IMR-90 (cell line): ENCODE data around the gene NEURL1. TPM values are rescaled to one million over a fixed set of nuclear protein-coding genes. Genes with fewer than 3 reads are reported as not detected.

Experiments used
- ATAC-seq: fragments of 200-7000 bp; cut with Tn5 transposase; 2 replicates; pipeline ENCODE4 v1.9.1; 2020; ENCODE audit warnings: low read depth, mild to moderate bottlenecking, moderate library complexity
- BruUV-seq: library from RNA; stranded (reverse); fragments of 400-500 nt; replicated peaks from 2 replicates; lab custom pipeline; 2021; lab: Mats Ljungman, UMichigan
- CTCF ChIA-PET: fragments of 300-600 bp; formaldehyde crosslinking; extraction: SDS; loops from one replicate; lab custom pipeline; 2021; ENCODE audit warnings: antibody characterized with exemption; lab: Yijun Ruan, JAX
- POLR2A ChIA-PET: fragments of 300-600 bp; sonication (Branson Sonifier 250); formaldehyde crosslinking; loops from one replicate; lab custom pipeline; 2022; ENCODE audit warnings: antibody characterized with exemption; ENCODE audit not compliant: unreplicated experiment; lab: Charles Lee
- DNase-seq: peaks from one replicate; pipeline ENCODE4 v3.0.0; 2013
- H2AFZ ChIP-seq: replicated peaks from 2 replicates; pipeline ENCODE3; 2013; ENCODE audit warnings: low read length, mild to moderate bottlenecking; ENCODE audit not compliant: poor library complexity
- H2AK5ac ChIP-seq: 2 replicates; pipeline ENCODE4 v1.6.1; 2013; ENCODE audit warnings: low read depth, low read length, inconsistent platforms
- H2AK9ac ChIP-seq: replicated peaks from 2 replicates; pipeline ENCODE3; 2013; ENCODE audit warnings: mild to moderate bottlenecking, low read depth, low read length, moderate library complexity; ENCODE audit not compliant: poor library complexity
- H2BK120ac ChIP-seq: 2 replicates; pipeline ENCODE4 v1.6.1; 2013; ENCODE audit warnings: low read depth, low read length, inconsistent platforms
- H2BK15ac ChIP-seq: 3 replicates; pipeline ENCODE4 v1.6.1; 2013; ENCODE audit warnings: low read depth, low read length, inconsistent platforms
- H2BK20ac ChIP-seq: 2 replicates; pipeline ENCODE4 v1.6.1; 2013; ENCODE audit warnings: low read depth, mild to moderate bottlenecking, inconsistent platforms, low read length, moderate library complexity
- H2BK5ac ChIP-seq: 2 replicates; pipeline ENCODE4 v1.6.1; 2013; ENCODE audit warnings: mild to moderate bottlenecking, low read depth, low read length, inconsistent platforms; ENCODE audit not compliant: poor library complexity, severe bottlenecking
- H3K14ac ChIP-seq: replicated peaks from 2 replicates; pipeline ENCODE4 v1.6.1; 2013; ENCODE audit warnings: low read depth, low read length, inconsistent platforms
- H3K18ac ChIP-seq: 2 replicates; pipeline ENCODE4 v1.6.1; 2013; ENCODE audit warnings: low read depth, low read length, control low read depth
- H3K23ac ChIP-seq: 2 replicates; pipeline ENCODE4 v1.6.1; 2013; ENCODE audit warnings: low read depth, low read length, inconsistent platforms
- H3K27ac ChIP-seq: 2 replicates; pipeline ENCODE4 v1.5.1; 2013; ENCODE audit warnings: mild to moderate bottlenecking, control low read depth, low read length; ENCODE audit not compliant: insufficient read depth
- H3K27me3 ChIP-seq: 2 replicates; pipeline ENCODE4 v1.6.1; 2013; ENCODE audit warnings: low read length; ENCODE audit not compliant: control insufficient read depth, insufficient read depth
- H3K36me3 ChIP-seq: 2 replicates; pipeline ENCODE4 v1.6.1; 2013; ENCODE audit warnings: low read length, mixed read lengths; ENCODE audit not compliant: control insufficient read depth, insufficient read depth
- H3K4ac ChIP-seq: 2 replicates; pipeline ENCODE4 v1.6.1; 2013; ENCODE audit warnings: low read depth, low read length, inconsistent platforms
- H3K4me1 ChIP-seq: 2 replicates; pipeline ENCODE4 v1.6.1; 2013; ENCODE audit warnings: low read length, mixed read lengths; ENCODE audit not compliant: control insufficient read depth, insufficient read depth
- H3K4me2 ChIP-seq: 2 replicates; pipeline ENCODE4 v1.6.1; 2013; ENCODE audit warnings: low read depth, mild to moderate bottlenecking, control low read depth, low read length, moderate library complexity
- H3K4me3 ChIP-seq: 2 replicates; pipeline ENCODE4 v1.5.1; 2013; ENCODE audit warnings: low read depth, mild to moderate bottlenecking, control low read depth, low read length, moderate library complexity; ENCODE audit not compliant: insufficient read depth
- H3K56ac ChIP-seq: 2 replicates; pipeline ENCODE4 v1.6.1; 2013; ENCODE audit warnings: low read length, inconsistent platforms; ENCODE audit not compliant: insufficient read depth; ENCODE audit errors: extremely low read depth
- H3K79me1 ChIP-seq, 2 experiments: 2 replicates each; pipeline ENCODE4 v1.6.1; 2013; ENCODE audit warnings: low read length in 2 of 2, inconsistent platforms in 1 of 2, low read depth in 1 of 2
- H3K9ac ChIP-seq: 2 replicates; pipeline ENCODE4 v1.6.1; 2013; ENCODE audit warnings: low read depth, low read length, control low read depth
- H3K9me1 ChIP-seq: 2 replicates; pipeline ENCODE4 v1.6.1; 2013; ENCODE audit warnings: low read length, inconsistent platforms; ENCODE audit not compliant: insufficient read depth
- H3K9me3 ChIP-seq: 2 replicates; pipeline ENCODE4 v1.6.1; 2013; ENCODE audit warnings: low read length; ENCODE audit not compliant: control insufficient read depth, insufficient read depth
- H4K20me1 ChIP-seq: 2 replicates; pipeline ENCODE4 v1.6.1; 2013; ENCODE audit warnings: low read length, inconsistent platforms; ENCODE audit not compliant: insufficient read depth
- H4K5ac ChIP-seq: 2 replicates; pipeline ENCODE4 v1.6.1; 2013; ENCODE audit warnings: mild to moderate bottlenecking, low read depth, low read length, control low read depth
- H4K8ac ChIP-seq, 2 experiments: 2 replicates each; pipeline ENCODE4 v1.6.1; 2013; ENCODE audit warnings: low read depth in 2 of 2, low read length in 2 of 2, control low read depth in 1 of 2, inconsistent platforms in 1 of 2
- H4K91ac ChIP-seq: 2 replicates; pipeline ENCODE4 v1.6.1; 2013; ENCODE audit warnings: low read depth, low read length, inconsistent platforms; ENCODE audit not compliant: insufficient read depth
- BHLHE40 ChIP-seq: fragments of 150-350 bp; IDR thresholded peaks from 2 replicates; pipeline ENCODE4 v1.6.1; 2016; ENCODE audit warnings: mild to moderate bottlenecking, low read depth, low read length
- CEBPB ChIP-seq: IDR thresholded peaks from 2 replicates; pipeline ENCODE4 v1.6.1; 2012; ENCODE audit warnings: low read depth, low read length, improper control_type of control experiment
- CHD1 ChIP-seq: IDR thresholded peaks from 2 replicates; pipeline ENCODE4 v1.6.1; 2012; ENCODE audit warnings: low read depth, low read length, improper control_type of control experiment
- CTCF ChIP-seq: conservative IDR thresholded peaks from 2 replicates; pipeline ENCODE4 v1.5.1; 2012; ENCODE audit warnings: mild to moderate bottlenecking, low read depth, low read length, improper control_type of control experiment
- ELK1 ChIP-seq: fragments of 150-350 bp; IDR thresholded peaks from 2 replicates; pipeline ENCODE4 v1.6.1; 2016; ENCODE audit warnings: low read depth, mild to moderate bottlenecking, low read length, moderate library complexity, borderline replicate concordance
- FOS ChIP-seq: fragments of 150-350 bp; IDR thresholded peaks from 2 replicates; pipeline ENCODE4 v1.6.1; 2016; ENCODE audit warnings: low read depth, low read length
- MAFK ChIP-seq: IDR thresholded peaks from 2 replicates; pipeline ENCODE4 v1.6.1; 2012; ENCODE audit warnings: low read depth, low read length, improper control_type of control experiment
- MAZ ChIP-seq: IDR thresholded peaks from 2 replicates; pipeline ENCODE4 v1.6.1; 2012; ENCODE audit warnings: low read depth, mild to moderate bottlenecking, low read length, improper control_type of control experiment, moderate library complexity, borderline replicate concordance
- MXI1 ChIP-seq: IDR thresholded peaks from 2 replicates; pipeline ENCODE4 v1.6.1; 2012; ENCODE audit warnings: low read depth, mild to moderate bottlenecking, low read length, moderate library complexity, borderline replicate concordance
- NFE2L2 ChIP-seq: fragments of 150-350 bp; IDR thresholded peaks from 2 replicates; pipeline ENCODE4 v1.6.1; 2016; ENCODE audit warnings: low read depth, mild to moderate bottlenecking, low read length
- POLR2A ChIP-seq: IDR thresholded peaks from 2 replicates; pipeline ENCODE4 v1.6.1; 2012; ENCODE audit warnings: mild to moderate bottlenecking, low read depth, low read length
- RAD21 ChIP-seq: IDR thresholded peaks from 2 replicates; pipeline ENCODE4 v1.6.1; 2012; ENCODE audit warnings: low read length, improper control_type of control experiment
- RCOR1 ChIP-seq: IDR thresholded peaks from 2 replicates; pipeline ENCODE4 v1.6.1; 2012; ENCODE audit warnings: mild to moderate bottlenecking, low read length, improper control_type of control experiment; ENCODE audit not compliant: insufficient replicate concordance
- RFX5 ChIP-seq: IDR thresholded peaks from 2 replicates; pipeline ENCODE4 v1.8.0; 2012; ENCODE audit warnings: low read depth, mild to moderate bottlenecking, low read length, moderate library complexity
- SMC3 ChIP-seq: fragments of 150-350 bp; IDR thresholded peaks from 2 replicates; pipeline ENCODE4 v1.6.1; 2016; ENCODE audit warnings: low read depth, mild to moderate bottlenecking, antibody characterized with exemption, low read length, moderate library complexity
- USF2 ChIP-seq: fragments of 150-350 bp; IDR thresholded peaks from 2 replicates; pipeline ENCODE4 v1.6.1; 2017; ENCODE audit warnings: mild to moderate bottlenecking, antibody characterized with exemption, low read length, low read depth
- WGBS, 2 experiments: methylation state at CpG; one replicate each; pipeline versions ENCODE4 v1.1.5 to v1.1.7; 2013; ENCODE audit warnings: missing lambda C conversion rate in 2 of 2; ENCODE audit not compliant: insufficient read length in 1 of 2; ENCODE audit errors: extremely low coverage in 2 of 2; 5-methylcytosine and 5-hydroxymethylcytosine counted together
- dilution Hi-C: fragments of 300-500 bp; cut with HindIII; formaldehyde crosslinking; loops from one replicate; pipeline ENCODE4 v1.14.3; 2018; ENCODE audit warnings: low sequenced_read_pairs; ENCODE audit not compliant: unreplicated experiment
- in situ Hi-C: fragments of 300-500 bp; cut with MboI; formaldehyde crosslinking; loops from 3 replicates; pipeline ENCODE4 v1.14.3; 2019; ENCODE audit warnings: low sequenced_read_pairs, inconsistent platforms, mixed read lengths
- intact Hi-C: fragments of 100-400 bp; cut with micrococcal nuclease; formaldehyde crosslinking; loops from 2 replicates; pipeline ENCODE4 v1.10.0; 2022
- polyA plus RNA-seq, 3 experiments: library from polyadenylated mRNA; depleted of rRNA; stranded (reverse); fragments of >200 nt; gene quantifications; 2 replicates each; pipeline ENCODE4 v1.2.3, GENCODE V29; 2012; ENCODE audit warnings: low replicate concordance in 1 of 3
- total RNA-seq: library from RNA; depleted of rRNA; stranded (reverse); fragments of >200 nt; gene quantifications from 2 replicates; pipeline ENCODE4 v1.2.3, GENCODE V29; 2012

Gene NEURL1
- total and polyA plus RNA-seq, 2 of the 4 experiments (the other 2 are of a cell fraction), result 0.36 to 0.82 TPM

- dilution Hi-C loops, result no loop called here
- BruUV-seq, result no TSS peak
- 20% methylated on average over 1 of the region's 8 CpGs; no CpG with 5 or more reads in 1 of the 2 experiments for WGBS, 2 experiments
- H3K23ac ChIP-seq, result no peak overlapping the region; the same call in 1 of the 2 replicates
- no peak overlapping the region for H3K4me3 ChIP-seq
- H2AFZ ChIP-seq, result no peak overlapping the region
- no peak overlapping the region for H2BK120ac ChIP-seq
- H3K56ac ChIP-seq, result no peak overlapping the region
- no peak for ATAC-seq
- H3K36me3 ChIP-seq, result no peaks in the 10 kb centered on the region
- H4K91ac ChIP-seq, result no peak overlapping the region
- H3K9me3 ChIP-seq, result no peaks in the 10 kb centered on the region
- H2BK20ac ChIP-seq, result no peak overlapping the region
- H3K9me1 ChIP-seq, result no peaks in the 10 kb centered on the region
- H3K4ac ChIP-seq, result no peak overlapping the region
- H3K4me1 ChIP-seq, result peaks cover 6% of the 10 kb centered on the region; the same call in 1 of the 2 replicates
- H4K20me1 ChIP-seq, result no peaks in the 10 kb centered on the region
- no peak overlapping the region for H2BK15ac ChIP-seq
- no peak overlapping the region for H3K18ac ChIP-seq
- ChIA-PET POLR2A (no interaction called here), CTCF (no interaction called here)
- intact Hi-C loops, result no loop called here
- DNase-seq, result no peak
- H2AK9ac ChIP-seq, result no peak overlapping the region
- no peak overlapping the region for H3K4me2 ChIP-seq
- H3K27ac ChIP-seq, result no peak overlapping the region
- H3K9ac ChIP-seq, result no peak overlapping the region
- no peak overlapping the region for H2AK5ac ChIP-seq
- in situ Hi-C loops, result no loop called here
- H3K79me1 ChIP-seq, result no peaks in the 10 kb centered on the region
- no peak overlapping the region for H4K5ac ChIP-seq
- H2BK5ac ChIP-seq, result no peak overlapping the region
- H3K14ac ChIP-seq, result no peak overlapping the region
- no peak for TF ChIP-seq MXI1
- TF ChIP-seq RFX5, result no peak
- no peak for TF ChIP-seq POLR2A
- TF ChIP-seq NFE2L2, result no peak
- no peak for TF ChIP-seq CHD1
- TF ChIP-seq FOS, result no peak
- TF ChIP-seq ELK1, result no peak
- no peak for TF ChIP-seq USF2
- TF ChIP-seq MAFK, result no peak
- no peak for TF ChIP-seq MAZ
- TF ChIP-seq RCOR1, result no peak
- TF ChIP-seq CEBPB, result no peak
- TF ChIP-seq SMC3, result no peak
- no peak for TF ChIP-seq RAD21
- no peak for TF ChIP-seq CTCF
- TF ChIP-seq BHLHE40, result no peak
- peaks cover 14% of the 10 kb centered on the region for H3K27me3 ChIP-seq
- H4K8ac ChIP-seq, result no peak overlapping the region
These were observed 36.3 kb upstream of the NEURL1 start for GRCh38 chr10:103457176-103457712.
